ENCODE data around the gene SETD1B.

Gene SETD1B

GRCh38 chr12:121810234-121810817, 6.5 kb downstream of the SETD1B start:
- no peak for DNase-seq

GRCh38 chr12:121810833-121811433, 7.1 kb downstream of the SETD1B start:
- no peak for DNase-seq

GRCh38 chr12:121811434-121812319, 7.9 kb downstream of the SETD1B start:
- DNase-seq: peak; percentile 76

- DNase-seq: peak; percentile 68
Measured at GRCh38 chr12:121812320-121812871, 8.6 kb downstream of the SETD1B start.

- DNase-seq: no peak
Measured at GRCh38 chr12:121812921-121813896, 9.4 kb downstream of the SETD1B start.

GRCh38 chr12:121813951-121814350, 10.1 kb downstream of the SETD1B start:
- DNase-seq: no peak

GRCh38 chr12:121814429-121815119, 10.8 kb downstream of the SETD1B start:
- DNase-seq: no peak

- DNase-seq: no peak
Measured at GRCh38 chr12:121815263-121815662, 11.5 kb downstream of the SETD1B start.

- no peak for DNase-seq
Measured at GRCh38 chr12:121816925-121817647, 13.3 kb downstream of the SETD1B start.

GRCh38 chr12:121817648-121818043, 13.8 kb downstream of the SETD1B start:
- DNase-seq: no peak

- no peak for DNase-seq
Measured at GRCh38 chr12:121819212-121819949, 15.6 kb downstream of the SETD1B start.

GRCh38 chr12:121820056-121820455, 16.2 kb downstream of the SETD1B start:
- no peak for DNase-seq

- DNase-seq: no peak
Measured at GRCh38 chr12:121822393-121823100, 18.7 kb downstream of the SETD1B start.

GRCh38 chr12:121823101-121823726, 19.4 kb downstream of the SETD1B start:
- no peak for DNase-seq

- DNase-seq: no peak
Measured at GRCh38 chr12:121823727-121824115, 19.9 kb downstream of the SETD1B start.

- DNase-seq: no peak
Measured at GRCh38 chr12:121825041-121825523, 21.3 kb downstream of the SETD1B start.

GRCh38 chr12:121826318-121827150, 22.7 kb downstream of the SETD1B start:
- no peak for DNase-seq
